ENCODE data around the gene TRPV3. TPM values are rescaled to one million over a fixed set of nuclear protein-coding genes. Genes with fewer than 3 reads are reported as not detected.

TRPV3 gene
- total and polyA plus RNA-seq, 2 donors (not counting 3 experiments of a cell fraction or from before 2014, with no cell fraction given), result 0.01 TPM; not detected in 1

GRCh38 chr17:3527468-3527867, 30.1 kb downstream of the TRPV3 start:
- Histone ChIP-seq H3K79me2 (ENCODE audit: control insufficient read depth, insufficient read depth, low read length) (no peaks in the 10 kb centered on the region), H3K9me3 (replicated peaks; ENCODE audit: control insufficient read depth, insufficient read depth, low read length) (no peaks in the 10 kb centered on the region), H3K4me3 (replicated peaks in 1 of 3; ENCODE audit: insufficient read depth in 1 of 3, low read depth in 1 of 3, low read length in 3 of 3) (no peak overlapping the region), H3K4me2 (ENCODE audit: insufficient read depth, low read length) (no peak overlapping the region), H3K9me1 (replicated peaks; ENCODE audit: control insufficient read depth, extremely low read depth, insufficient read depth, low read length) (no peaks in the 10 kb centered on the region), H3K36me3 (ENCODE audit: control insufficient read depth in 2 of 2, extremely low read depth in 1 of 2, insufficient read depth in 2 of 2, low read length in 2 of 2) (no peaks in the 10 kb centered on the region), H3K27ac (ENCODE audit: insufficient read depth, low read depth, low read length) (no peak overlapping the region), H4K20me1 (replicated peaks; ENCODE audit: control insufficient read depth, extremely low read depth, insufficient read depth, low read length) (no peaks in the 10 kb centered on the region), H3K4me1 (ENCODE audit: control insufficient read depth, extremely low read depth, insufficient read depth, low read length) (no peaks in the 10 kb centered on the region), H3K9ac (replicated peaks; ENCODE audit: extremely low read depth, insufficient read depth, low read length) (no peak overlapping the region), H3K27me3 (ENCODE audit: control insufficient read depth in 2 of 2, insufficient read depth in 2 of 2, low read length in 2 of 2) (no peaks in the 10 kb centered on the region), H2AFZ (ENCODE audit: low read depth, low read length) (no peak overlapping the region)
- no peak for TF ChIP-seq CTCF (IDR thresholded peaks at IDR 0.05; ENCODE audit: extremely low read depth in 1 of 2, insufficient read depth in 1 of 2, low read depth in 1 of 2, low read length in 2 of 2)
- no peak for TF ChIP-seq GATA2 (IDR thresholded peaks at IDR 0.05; ENCODE audit: insufficient read depth, insufficient read length, low read depth, low read length)
- TF ChIP-seq FOS (IDR thresholded peaks at IDR 0.05; ENCODE audit: borderline replicate concordance, insufficient read depth, low read length), result no peak
- no peak for TF ChIP-seq POLR2AphosphoS5 (IDR thresholded peaks at IDR 0.05; ENCODE audit: insufficient read depth, low read depth, low read length)
- TF ChIP-seq MAX (IDR thresholded peaks at IDR 0.05; ENCODE audit: insufficient read depth, insufficient read length), result no peak
- no peak for FAIRE-seq
- DNase-seq (ENCODE audit: low read depth, low spot score), result no peak
- intact Hi-C loops (cut with micrococcal nuclease) (no loop called here), dilution Hi-C loops (cut with MboI; ENCODE audit: extremely low pct_ligation_motif_present, low sequenced_read_pairs) (no loop called here)
- CTCF ChIA-PET, result no interaction called here
- POLR2A ChIA-PET, result no interaction called here
- BruUV-seq (replicated peaks), result no TSS peak

GRCh38 chr17:3526971-3527370, 30.6 kb downstream of the TRPV3 start:
- DNase-seq (ENCODE audit: low read depth, low spot score) (no peak), FAIRE-seq (no peak)
- CTCF ChIA-PET, result no interaction called here
- no peaks in the 10 kb centered on the region for H3K9me3 ChIP-seq (replicated peaks; ENCODE audit: control insufficient read depth, insufficient read depth, low read length)
- dilution Hi-C loops (cut with MboI; ENCODE audit: extremely low pct_ligation_motif_present, low sequenced_read_pairs), result no loop called here
- H3K27me3 ChIP-seq (ENCODE audit: control insufficient read depth in 2 of 2, insufficient read depth in 2 of 2, low read length in 2 of 2), result no peaks in the 10 kb centered on the region
- no peak overlapping the region for H3K4me3 ChIP-seq (replicated peaks in 1 of 3; ENCODE audit: insufficient read depth in 1 of 3, low read depth in 1 of 3, low read length in 3 of 3)
- H3K4me1 ChIP-seq (ENCODE audit: control insufficient read depth, extremely low read depth, insufficient read depth, low read length), result no peaks in the 10 kb centered on the region
- H4K20me1 ChIP-seq (replicated peaks; ENCODE audit: control insufficient read depth, extremely low read depth, insufficient read depth, low read length), result no peaks in the 10 kb centered on the region
- no peak overlapping the region for H3K9ac ChIP-seq (replicated peaks; ENCODE audit: extremely low read depth, insufficient read depth, low read length)
- H3K4me2 ChIP-seq (ENCODE audit: insufficient read depth, low read length), result no peak overlapping the region
- no peaks in the 10 kb centered on the region for H3K36me3 ChIP-seq (ENCODE audit: control insufficient read depth in 2 of 2, extremely low read depth in 1 of 2, insufficient read depth in 2 of 2, low read length in 2 of 2)
- intact Hi-C loops (cut with micrococcal nuclease), result no loop called here
- H3K27ac ChIP-seq (ENCODE audit: insufficient read depth, low read depth, low read length), result no peak overlapping the region
- TF ChIP-seq MYC (IDR thresholded peaks at IDR 0.05; ENCODE audit: low read depth, low read length) (no peak), JUN (IDR thresholded peaks at IDR 0.05; ENCODE audit: borderline replicate concordance, insufficient read depth, insufficient read length, low read depth) (no peak), POLR2AphosphoS5 (IDR thresholded peaks at IDR 0.05; ENCODE audit: insufficient read depth, low read depth, low read length) (no peak), EZH2 (IDR thresholded peaks at IDR 0.05; ENCODE audit: borderline replicate concordance, low read depth, low read length, severe bottlenecking) (no peak), GATA2 (IDR thresholded peaks at IDR 0.05; ENCODE audit: insufficient read depth, insufficient read length, low read depth, low read length) (no peak), MAX (IDR thresholded peaks at IDR 0.05; ENCODE audit: insufficient read depth, insufficient read length) (no peak)
- no peaks in the 10 kb centered on the region for H3K79me2 ChIP-seq (ENCODE audit: control insufficient read depth, insufficient read depth, low read length)
- H2AFZ ChIP-seq (ENCODE audit: low read depth, low read length), result no peak overlapping the region
- POLR2A ChIA-PET, result no interaction called here
- no TSS peak for BruUV-seq (replicated peaks)
- no peaks in the 10 kb centered on the region for H3K9me1 ChIP-seq (replicated peaks; ENCODE audit: control insufficient read depth, extremely low read depth, insufficient read depth, low read length)

Measured in endothelial cell of umbilical vein (primary cell).